ENCODE measurements around the gene FNDC4.

DNA sequence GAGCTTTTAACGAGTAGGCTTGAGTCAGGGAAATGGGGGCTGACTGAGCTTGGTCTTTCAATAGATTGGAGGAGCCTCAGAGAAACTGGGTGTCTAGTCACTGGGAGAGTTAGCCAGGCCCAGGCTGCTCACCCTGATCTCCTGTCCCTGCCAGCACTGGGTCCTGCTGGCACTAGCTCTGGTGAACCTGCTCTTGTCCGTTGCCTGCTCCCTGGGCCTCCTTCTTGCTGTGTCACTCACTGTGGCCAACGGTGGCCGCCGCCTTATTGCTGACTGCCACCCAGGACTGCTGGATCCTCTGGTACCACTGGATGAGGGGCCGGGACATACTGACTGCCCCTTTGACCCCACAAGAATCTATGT is 52.1 kb downstream of the FNDC4 start:
- TF ChIP-seq, protein P1, sequence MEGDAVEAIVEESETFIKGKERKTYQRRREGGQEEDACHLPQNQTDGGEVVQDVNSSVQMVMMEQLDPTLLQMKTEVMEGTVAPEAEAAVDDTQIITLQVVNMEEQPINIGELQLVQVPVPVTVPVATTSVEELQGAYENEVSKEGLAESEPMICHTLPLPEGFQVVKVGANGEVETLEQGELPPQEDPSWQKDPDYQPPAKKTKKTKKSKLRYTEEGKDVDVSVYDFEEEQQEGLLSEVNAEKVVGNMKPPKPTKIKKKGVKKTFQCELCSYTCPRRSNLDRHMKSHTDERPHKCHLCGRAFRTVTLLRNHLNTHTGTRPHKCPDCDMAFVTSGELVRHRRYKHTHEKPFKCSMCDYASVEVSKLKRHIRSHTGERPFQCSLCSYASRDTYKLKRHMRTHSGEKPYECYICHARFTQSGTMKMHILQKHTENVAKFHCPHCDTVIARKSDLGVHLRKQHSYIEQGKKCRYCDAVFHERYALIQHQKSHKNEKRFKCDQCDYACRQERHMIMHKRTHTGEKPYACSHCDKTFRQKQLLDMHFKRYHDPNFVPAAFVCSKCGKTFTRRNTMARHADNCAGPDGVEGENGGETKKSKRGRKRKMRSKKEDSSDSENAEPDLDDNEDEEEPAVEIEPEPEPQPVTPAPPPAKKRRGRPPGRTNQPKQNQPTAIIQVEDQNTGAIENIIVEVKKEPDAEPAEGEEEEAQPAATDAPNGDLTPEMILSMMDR (IDR thresholded peaks at IDR 0.05) = no peak
- no peak for TF ChIP-seq POLR2A (IDR thresholded peaks at IDR 0.05)
- no peak for TF ChIP-seq POLR2AphosphoS5 (IDR thresholded peaks at IDR 0.05)
